Activated T-cell treated with anti-CD3 and anti-CD28 coated beads for 4 hours (primary cell): ENCODE measurements around the gene EYA2.
"Not testable (repeated sequence)": the region's sequence is repeated elsewhere in the genome, so short reads cannot be mapped to it uniquely, and the experiment has no call there.

ENCODE experiments used
- DNase-seq: peaks from one replicate; pipeline ENCODE4 v3.0.0-alpha.2; 2020

The EYA2 gene

DNA sequence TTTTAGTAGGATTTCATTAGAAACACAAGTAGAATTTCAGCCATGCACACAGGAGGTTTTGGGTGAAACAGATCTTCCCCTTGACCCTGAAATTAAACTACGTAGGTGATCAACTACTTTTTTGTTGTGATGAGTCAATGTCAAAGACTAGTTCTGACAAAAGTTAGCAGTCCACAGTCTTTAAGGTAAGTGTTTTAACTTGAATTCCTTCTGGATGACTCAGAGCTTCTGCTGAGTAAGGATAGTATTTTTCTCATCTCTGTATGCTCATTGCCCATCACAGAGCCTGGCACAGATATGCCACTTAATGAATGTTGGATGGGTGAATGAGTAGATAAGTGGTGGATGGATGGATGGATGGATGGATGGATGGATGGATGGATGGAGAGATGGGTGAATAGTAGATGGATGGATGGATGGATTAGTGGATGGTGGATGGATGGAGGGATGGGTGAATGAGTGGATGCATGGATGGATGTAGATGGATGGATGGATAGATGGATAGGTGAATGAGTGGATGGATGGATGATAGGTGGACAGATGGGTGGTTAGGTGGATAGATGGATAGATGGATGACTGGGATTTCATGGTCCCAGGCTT is 296.5 kb downstream of the EYA2 start:
- no peak for DNase-seq

DNA sequence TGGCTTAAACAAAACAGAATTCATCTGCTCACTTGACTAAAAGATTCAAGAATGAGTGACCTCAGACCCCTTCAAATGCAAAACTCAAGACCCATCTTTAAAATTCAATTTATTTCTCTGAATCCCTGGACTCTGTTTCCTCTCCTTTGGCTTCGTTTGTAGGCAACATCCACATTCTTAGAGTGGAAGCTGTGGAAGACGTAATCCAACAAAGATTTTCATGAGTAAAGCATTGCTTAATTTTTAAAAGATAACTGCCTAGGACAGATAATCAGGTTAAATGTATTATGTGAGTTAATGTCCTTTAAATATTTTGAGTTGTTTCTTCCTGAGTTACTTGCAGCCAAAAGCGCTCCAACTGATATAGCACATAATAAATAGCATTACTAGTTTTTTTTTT is 297.3 kb downstream of the EYA2 start:
- no peak for DNase-seq

DNA sequence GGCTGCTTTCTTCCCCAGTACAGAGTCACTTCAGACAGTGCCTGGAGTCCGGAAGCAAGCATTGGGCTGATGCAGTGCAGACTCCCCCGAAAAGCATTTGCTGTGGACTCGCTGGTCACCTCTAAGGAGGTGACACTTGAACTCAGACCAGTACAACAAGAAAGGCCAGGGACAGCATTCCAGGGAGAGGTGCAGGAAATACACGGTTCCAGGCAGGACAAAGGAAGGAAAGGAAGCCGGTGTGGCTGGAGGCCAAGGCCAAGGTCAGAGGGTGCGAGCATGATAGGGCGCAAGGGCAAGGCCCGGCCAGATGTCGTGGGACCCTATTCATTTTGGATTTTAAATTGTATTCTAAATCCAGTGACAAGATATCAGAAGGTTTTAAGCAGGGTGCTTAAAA is 300.9 kb downstream of the EYA2 start:
- DNase-seq, result no peak

DNA sequence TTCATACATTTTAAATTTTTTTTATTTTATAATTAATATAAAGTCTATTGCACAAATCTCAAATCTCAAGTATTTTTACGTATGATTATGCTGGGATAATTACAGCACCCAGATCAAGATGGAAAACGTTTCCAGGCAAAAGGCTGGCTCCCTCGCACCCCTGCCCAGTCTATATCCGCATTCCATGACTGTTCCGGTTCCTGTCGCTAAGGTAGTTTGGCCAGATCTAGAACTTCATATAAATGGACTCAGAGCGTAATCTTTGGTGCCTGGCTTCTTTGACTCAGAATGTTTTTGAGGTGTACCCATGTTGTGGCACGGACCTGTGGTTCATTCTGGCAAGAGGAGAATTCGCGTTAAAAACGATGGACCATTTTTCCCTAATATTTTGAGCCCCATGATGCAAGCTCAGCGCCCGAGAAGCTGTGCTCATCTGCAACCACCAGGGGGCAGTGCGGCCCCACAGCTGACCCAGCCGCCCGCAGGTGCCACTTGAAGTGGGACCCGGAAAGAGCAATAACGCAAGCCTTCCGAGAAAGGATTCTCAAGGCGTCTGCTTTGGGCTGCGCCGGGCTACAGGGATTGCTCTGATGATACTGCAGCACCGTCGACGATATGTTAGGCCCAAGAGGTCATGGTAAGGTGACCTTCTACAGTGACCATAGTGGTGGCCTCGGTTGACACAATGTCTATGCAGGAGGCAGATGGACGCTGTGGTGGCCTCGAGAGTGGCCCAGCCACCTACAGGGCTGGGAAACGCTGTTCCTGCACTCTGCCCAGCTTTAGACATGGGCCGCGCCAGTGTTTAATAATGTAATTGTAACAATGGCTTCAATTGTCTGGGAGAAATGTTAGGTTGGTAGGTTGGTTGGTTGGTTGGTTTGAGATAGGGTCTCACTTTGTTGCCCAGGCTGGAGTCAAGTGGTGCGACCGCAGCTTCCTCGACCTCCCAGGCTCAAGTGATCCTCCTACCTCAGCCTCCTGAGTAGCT is 301.7 kb downstream of the EYA2 start:
- peak; percentile 69 for DNase-seq

DNA sequence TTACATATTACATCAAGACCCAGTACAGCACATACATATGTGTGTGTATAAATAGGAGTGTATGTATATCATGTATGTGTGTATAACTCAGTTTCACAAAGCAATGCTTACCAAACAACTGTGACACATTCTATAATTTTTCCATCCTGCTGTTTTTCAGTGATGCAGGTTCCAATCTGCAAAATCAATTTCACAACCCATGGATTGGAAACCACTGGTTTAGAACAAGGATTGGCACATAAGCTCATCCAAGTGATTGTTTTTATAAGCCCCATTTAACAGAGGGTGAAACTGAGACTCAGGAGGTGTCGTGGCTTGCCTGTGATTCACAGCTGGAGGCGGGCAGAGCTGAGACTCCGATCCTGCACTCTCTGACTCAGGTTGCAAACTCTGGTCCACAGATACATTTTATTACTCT is 303.6 kb downstream of the EYA2 start:
- DNase-seq, result no peak

DNA sequence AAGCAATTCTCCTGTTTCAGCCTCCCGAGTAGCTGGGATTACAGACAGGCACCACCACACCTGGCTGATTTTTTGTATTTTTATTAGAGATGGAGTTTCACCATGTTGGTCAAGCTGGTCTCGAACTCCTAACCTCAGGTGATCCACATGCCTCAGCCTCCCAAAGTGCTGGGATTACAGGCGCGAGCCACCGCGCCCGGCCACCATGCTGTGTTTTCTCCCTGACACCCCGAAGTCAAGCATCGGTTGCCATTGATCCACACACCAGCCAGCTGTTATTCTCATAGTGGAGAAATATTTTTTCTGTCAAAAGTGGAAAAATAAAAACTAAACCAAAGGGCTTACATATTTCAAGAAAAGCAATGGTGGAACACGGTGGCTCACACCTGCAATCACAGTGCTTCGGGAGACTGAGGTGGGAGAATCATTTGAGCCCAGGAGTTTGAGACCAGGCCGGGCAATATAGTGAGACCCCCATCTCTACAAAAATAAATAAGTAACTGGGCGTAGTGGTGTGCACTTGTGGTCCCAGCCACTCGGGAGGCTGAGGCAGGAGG is 304.4 kb downstream of the EYA2 start:
- DNase-seq, result no peak

DNA sequence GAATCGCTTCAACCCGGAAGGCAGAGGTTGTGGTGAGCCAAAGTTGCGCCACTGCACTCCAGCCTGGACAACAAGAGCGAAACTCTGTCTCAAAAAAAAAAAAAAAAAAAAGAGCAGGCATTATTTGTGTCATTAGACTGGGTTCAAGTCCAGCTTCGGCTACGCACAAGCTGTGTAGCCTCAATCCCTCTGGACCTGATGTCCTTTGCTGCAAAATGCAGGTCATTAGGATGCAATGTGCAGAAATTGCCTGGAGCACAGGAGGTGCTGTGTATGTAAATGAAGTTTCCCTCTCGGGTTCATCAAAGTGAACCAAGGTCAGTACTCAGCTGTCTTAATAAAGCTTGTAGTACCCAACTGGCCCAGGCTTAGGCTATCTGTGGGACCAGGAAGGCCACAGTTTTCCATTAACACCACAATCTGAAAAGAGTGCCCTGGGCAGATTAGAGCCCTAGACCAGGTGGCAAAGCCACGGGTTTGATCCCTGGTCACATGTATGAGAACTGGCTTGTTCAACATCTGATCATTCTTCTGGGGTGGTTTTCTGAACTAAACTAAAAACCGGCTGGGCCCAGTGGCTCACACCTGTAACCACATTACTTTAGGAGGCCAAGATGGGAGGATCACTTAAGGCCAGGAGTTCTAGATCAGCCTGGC is 306.6 kb downstream of the EYA2 start:
- no peak for DNase-seq

GRCh38 chr20:47202733-47203667 is 308.4 kb downstream of the EYA2 start:
- no peak for DNase-seq

DNA sequence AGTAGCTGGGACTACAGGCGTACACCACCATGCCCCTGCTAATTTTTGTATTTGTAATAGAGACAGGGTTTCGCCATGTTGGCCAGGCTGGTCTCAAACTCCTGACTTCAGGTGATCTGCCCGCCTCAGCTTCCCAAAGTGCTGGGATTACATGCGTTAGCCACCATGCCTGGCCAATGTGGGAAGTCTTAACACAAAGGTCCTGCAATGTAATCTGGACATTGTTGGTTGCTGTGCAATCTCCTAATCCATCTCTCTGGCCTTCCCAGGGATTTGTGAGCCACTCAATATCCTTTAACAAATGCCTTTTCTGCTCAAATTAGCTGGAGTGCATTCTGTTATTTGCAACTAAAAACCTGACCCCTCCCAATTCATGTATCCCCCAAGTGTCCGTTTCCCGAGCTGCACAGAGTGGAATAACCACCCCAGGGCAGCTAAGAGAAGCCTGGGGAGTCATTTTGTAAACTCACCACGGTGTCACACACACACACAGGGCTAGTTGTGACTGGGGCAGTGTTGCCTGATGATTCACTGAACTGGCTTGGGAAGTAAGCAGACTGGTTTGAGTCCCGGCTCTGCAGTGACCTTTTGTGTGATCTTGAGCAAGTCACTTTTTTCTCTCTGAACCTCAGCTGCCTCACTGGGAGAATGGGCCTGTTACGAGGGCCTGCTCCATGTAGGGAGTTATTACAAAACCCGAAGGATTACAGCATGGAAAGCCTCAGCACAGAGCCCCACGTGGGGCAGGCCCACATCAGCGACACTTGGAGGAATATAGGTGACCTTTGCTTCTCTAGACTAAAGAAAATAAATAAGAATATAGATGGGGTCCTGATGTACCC is 309.6 kb downstream of the EYA2 start:
- DNase-seq, result no peak

DNA sequence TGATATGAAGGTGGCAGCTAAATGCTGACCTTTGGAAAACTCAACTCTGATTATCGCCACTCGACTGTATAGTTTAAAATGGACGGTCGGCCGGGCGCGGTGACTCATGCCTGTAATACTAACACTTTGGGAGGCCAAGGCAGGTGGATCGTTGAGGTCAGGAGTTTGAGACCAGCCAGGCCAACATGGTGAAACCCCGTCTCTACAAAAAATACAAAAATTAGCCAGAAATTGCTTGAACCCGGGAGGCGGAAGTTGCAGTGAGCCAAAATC is 310.1 kb downstream of the EYA2 start:
- not testable (repeated sequence) for DNase-seq

DNA sequence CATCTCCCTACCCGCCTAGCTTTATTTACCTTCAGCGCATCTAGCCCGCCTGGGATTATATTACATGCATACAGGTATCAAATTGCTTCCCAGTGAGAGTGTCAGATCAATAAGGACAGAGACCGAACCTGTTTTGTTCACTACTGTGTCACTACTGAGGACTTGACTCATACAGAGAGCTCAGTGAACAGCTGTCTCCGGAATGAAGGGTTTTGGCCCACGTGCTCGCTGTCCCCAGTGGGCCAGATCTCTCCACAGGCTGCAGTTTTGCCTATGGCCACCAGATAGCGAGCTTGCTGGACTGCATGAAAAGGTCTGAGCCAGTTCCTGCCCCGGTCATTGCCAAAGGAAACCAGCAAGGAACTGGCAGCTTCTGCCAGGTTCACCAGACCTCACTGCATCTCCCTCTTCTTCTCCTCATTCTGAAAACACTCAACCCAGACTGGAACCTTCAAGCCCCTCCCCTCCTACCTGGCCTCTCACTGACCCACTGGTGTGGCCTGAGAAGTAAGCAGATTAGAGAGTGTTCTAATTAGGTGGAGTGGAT is 311.0 kb downstream of the EYA2 start:
- no peak for DNase-seq

DNA sequence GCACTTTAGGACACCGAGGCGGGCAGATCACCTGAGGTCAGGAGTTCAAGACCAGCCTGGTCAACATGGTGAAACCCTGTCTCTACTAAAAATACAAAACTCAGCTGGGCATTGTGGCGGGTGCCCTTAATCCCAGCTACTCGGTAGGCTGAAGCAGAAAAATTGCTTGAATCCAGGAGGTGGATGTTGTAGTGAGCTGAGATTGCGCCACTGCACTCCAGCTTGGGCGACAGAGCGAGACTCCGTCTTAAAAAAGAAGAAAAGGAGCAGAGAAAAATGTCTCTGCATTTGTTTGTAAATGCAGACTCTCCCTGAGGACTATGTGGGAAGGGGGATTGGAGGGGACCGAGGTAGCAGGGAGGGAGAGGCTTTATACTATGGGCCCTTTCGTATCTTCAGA is 311.9 kb downstream of the EYA2 start:
- DNase-seq, result not testable (repeated sequence)

- no peak for DNase-seq
Measured at GRCh38 chr20:47206962-47207641, 312.5 kb downstream of the EYA2 start.

- no peak for DNase-seq
Measured at GRCh38 chr20:47208534-47209174, 314.0 kb downstream of the EYA2 start.

DNA sequence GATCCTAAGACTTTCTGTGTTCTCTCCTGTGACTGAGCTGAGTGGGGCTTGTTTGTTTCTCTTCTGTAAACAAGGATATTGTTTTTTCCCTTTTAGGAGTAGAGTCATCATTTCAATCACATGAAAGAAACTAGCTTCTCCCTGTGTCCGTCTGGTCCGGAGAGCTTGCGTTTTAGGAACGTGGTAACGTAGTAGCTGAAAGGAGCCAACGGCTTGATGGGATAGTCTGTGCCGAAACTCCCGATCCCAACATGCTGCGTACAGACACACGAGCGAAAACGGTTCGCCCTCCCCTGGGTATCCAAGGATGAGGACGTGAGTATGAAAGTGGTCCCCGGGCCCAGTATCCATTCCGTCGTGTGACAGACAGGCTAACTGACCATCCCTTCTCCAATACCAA is 315.3 kb downstream of the EYA2 start:
- no peak for DNase-seq

DNA sequence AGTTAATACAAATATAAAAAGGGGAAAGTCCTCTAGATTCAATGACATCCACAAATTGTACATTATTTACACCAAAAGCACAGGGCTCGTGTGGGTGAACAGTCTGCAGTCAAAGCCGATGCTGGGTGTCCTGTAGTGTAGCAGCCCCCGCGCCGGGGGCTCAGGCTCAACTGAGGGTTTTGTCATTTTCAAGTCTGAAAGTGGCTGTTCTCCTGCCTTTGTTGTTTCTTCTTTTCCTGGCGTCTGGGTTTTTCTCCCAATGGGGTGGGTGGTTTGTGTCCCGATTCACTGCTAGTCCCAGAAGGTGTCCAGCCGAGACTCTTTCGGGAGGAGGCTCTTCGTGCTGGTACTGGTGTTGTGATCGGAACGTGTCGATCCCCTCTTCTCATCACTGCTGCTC is 315.8 kb downstream of the EYA2 start:
- DNase-seq, result no peak

- DNase-seq, result no peak
Measured at GRCh38 chr20:47211036-47211435, 316.4 kb downstream of the EYA2 start.

DNA sequence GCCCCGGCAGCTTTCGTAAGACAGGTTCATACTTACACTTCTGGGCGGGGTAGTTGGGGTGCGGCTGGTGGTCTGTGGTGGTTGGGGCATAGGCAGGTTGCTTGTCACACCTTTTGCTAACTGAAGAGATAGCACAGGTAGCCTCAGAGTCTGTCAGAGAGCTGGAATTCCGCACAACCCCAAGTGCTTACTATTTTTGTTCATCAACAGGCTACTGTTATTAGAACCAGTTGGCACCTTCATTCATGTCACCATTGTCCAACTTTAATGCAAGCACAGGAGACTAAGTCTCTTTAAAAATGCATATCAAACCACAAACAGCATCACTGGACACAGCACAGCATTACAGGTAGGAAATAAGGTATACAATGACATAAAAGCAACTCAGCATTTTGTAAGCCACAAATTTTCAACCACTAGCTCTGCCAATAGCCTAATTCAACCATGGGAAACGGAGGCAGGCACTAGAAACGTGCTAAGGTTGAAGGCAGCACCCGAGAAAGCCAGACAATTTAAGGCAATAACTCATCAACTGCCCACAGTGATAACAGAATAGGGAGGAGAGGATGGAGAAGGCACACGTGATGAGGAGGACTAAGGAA is 318.1 kb downstream of the EYA2 start:
- DNase-seq, result no peak

GRCh38 chr20:47213966-47214365 is 319.3 kb downstream of the EYA2 start:
- no peak for DNase-seq
